Fibroblast of lung (primary cell): ENCODE data around the gene IGFALS. TPM values are rescaled to one million over a fixed set of nuclear protein-coding genes. Genes with fewer than 3 reads are reported as not detected.

ENCODE experiments used
- DNase-seq, 2 donors: peaks; one replicate each; pipeline versions ENCODE4 v3.0.0 to v3.0.0-alpha.2; 2010; ENCODE audit warnings: low read depth in 2 of 2
- H2AFZ ChIP-seq: 2 replicates; pipeline ENCODE4 v1.5.1; 2012; ENCODE audit warnings: low read length, control low read depth, inconsistent platforms
- H3K27ac ChIP-seq: 2 replicates; pipeline ENCODE4 v1.5.1; 2011; ENCODE audit warnings: low read length, control low read depth; ENCODE audit not compliant: insufficient read depth
- H3K27me3 ChIP-seq: 2 replicates; pipeline ENCODE4 v1.5.1; 2011; ENCODE audit warnings: mild to moderate bottlenecking, low read length; ENCODE audit not compliant: control insufficient read depth, insufficient read depth
- H3K36me3 ChIP-seq: 2 replicates; pipeline ENCODE4 v1.5.1; 2011; ENCODE audit warnings: low read length; ENCODE audit not compliant: control insufficient read depth, insufficient read depth
- H3K4me1 ChIP-seq: 2 replicates; pipeline ENCODE4 v1.5.1; 2011; ENCODE audit warnings: low read length; ENCODE audit not compliant: control insufficient read depth, insufficient read depth; ENCODE audit errors: extremely low read depth
- H3K4me2 ChIP-seq: 2 replicates; pipeline ENCODE4 v1.5.1; 2011; ENCODE audit warnings: low read length, control low read depth; ENCODE audit not compliant: insufficient read depth; ENCODE audit errors: extremely low read depth
- H3K4me3 ChIP-seq, 4 experiments: fragments of 200-600 bp in 1 of 4; sonication (generic) in 1 of 4; replicated peaks in 1 of 4; 2 replicates each; pipeline ENCODE4 v1.5.1; 2011 to 2016; ENCODE audit warnings: low read length in 4 of 4, low read depth in 3 of 4, mild to moderate bottlenecking in 3 of 4, control low read depth in 2 of 4, inconsistent platforms in 1 of 4, mixed read lengths in 1 of 4; ENCODE audit not compliant: insufficient read depth in 1 of 4; ENCODE audit errors: control extremely low read depth in 1 of 4
- H3K79me2 ChIP-seq: 2 replicates; pipeline ENCODE4 v1.5.1; 2012; ENCODE audit warnings: mild to moderate bottlenecking, low read length, inconsistent platforms; ENCODE audit not compliant: control insufficient read depth, insufficient read depth
- H3K9ac ChIP-seq: 2 replicates; pipeline ENCODE4 v1.5.1; 2011; ENCODE audit warnings: mild to moderate bottlenecking, low read length, control low read depth; ENCODE audit not compliant: insufficient read depth
- H3K9me3 ChIP-seq: 2 replicates; pipeline ENCODE4 v1.5.1; 2012; ENCODE audit warnings: low read depth, low read length; ENCODE audit not compliant: control insufficient read depth, insufficient read depth
- H4K20me1 ChIP-seq: 2 replicates; pipeline ENCODE4 v1.5.1; 2011; ENCODE audit warnings: low read length; ENCODE audit not compliant: control insufficient read depth, insufficient read depth; ENCODE audit errors: extremely low read depth
- CTCF ChIP-seq, 2 donors: IDR thresholded peaks in 1 of 2; conservative IDR thresholded peaks in 1 of 2; 1 replicate in 1 of 2; 2 replicates in 1 of 2; pipeline ENCODE4 v1.5.1; 2011 to 2012; ENCODE audit warnings: low read length in 2 of 2, control low read depth in 1 of 2, inconsistent platforms in 1 of 2, low read depth in 1 of 2, mild to moderate bottlenecking in 1 of 2
- EZH2 ChIP-seq: IDR thresholded peaks from 2 replicates; pipeline ENCODE4 v1.5.1; 2012; ENCODE audit warnings: low read length, control low read depth, mild to moderate bottlenecking; ENCODE audit errors: missing control alignments
- polyA plus RNA-seq, 2 donors: library from polyadenylated mRNA; depleted of rRNA in 1 of 2; stranded (reverse) in 1 of 2; unstranded in 1 of 2; fragments of >200 nt; gene quantifications; 2 replicates each; pipeline ENCODE4 v1.2.1, GENCODE V29; 2011 to 2012; ENCODE audit warnings: missing spikeins in 1 of 2
- total RNA-seq: library from RNA; depleted of rRNA; stranded (reverse); fragments of >200 nt; gene quantifications from 2 replicates; pipeline ENCODE4 v1.2.1, GENCODE V29; 2014

Gene IGFALS
- total and polyA plus RNA-seq, 2 donors (not counting 1 experiment from before 2014, with no cell fraction given) = not detected

GRCh38 chr16:1762196-1762878, 31.2 kb downstream of the IGFALS start:
- Histone ChIP-seq H2AFZ (no peak overlapping the region), H3K27ac (no peak overlapping the region), H3K36me3 (peaks cover 41% of the 10 kb centered on the region), H3K9me3 (no peaks in the 10 kb centered on the region), H3K4me1 (no peaks in the 10 kb centered on the region), H3K4me2 (no peak overlapping the region), H3K4me3 (no peak overlapping the region), H3K27me3 (no peaks in the 10 kb centered on the region), H4K20me1 (no peaks in the 10 kb centered on the region), H3K79me2 (no peaks in the 10 kb centered on the region), H3K9ac (no peak overlapping the region)
- DNase-seq = no peak
- TF ChIP-seq EZH2 (no peak), CTCF (conservative IDR thresholded peaks at IDR 0.05 in 1 of 2, IDR thresholded peaks at IDR 0.05 in 1 of 2; ENCODE audit: low read depth in 1 of 2, low read length in 2 of 2) (no peak)

GRCh38 chr16:1761751-1762150, 31.8 kb downstream of the IGFALS start:
- Histone ChIP-seq H4K20me1 (no peaks in the 10 kb centered on the region), H2AFZ (no peak overlapping the region), H3K9ac (no peak overlapping the region), H3K4me3 (no peak overlapping the region), H3K4me1 (no peaks in the 10 kb centered on the region), H3K27me3 (no peaks in the 10 kb centered on the region), H3K4me2 (no peak overlapping the region), H3K36me3 (peaks cover 41% of the 10 kb centered on the region), H3K9me3 (no peaks in the 10 kb centered on the region), H3K79me2 (no peaks in the 10 kb centered on the region), H3K27ac (no peak overlapping the region)
- TF ChIP-seq EZH2 = no peak
- TF ChIP-seq CTCF (conservative IDR thresholded peaks at IDR 0.05 in 1 of 2, IDR thresholded peaks at IDR 0.05 in 1 of 2; ENCODE audit: low read depth in 1 of 2, low read length in 2 of 2) = no peak
- DNase-seq = no peak

- Histone ChIP-seq H3K36me3 (peaks cover 36% of the 10 kb centered on the region), H3K27ac (no peak overlapping the region), H3K4me3 (no peak overlapping the region), H3K79me2 (no peaks in the 10 kb centered on the region), H4K20me1 (no peaks in the 10 kb centered on the region), H3K4me1 (no peaks in the 10 kb centered on the region), H2AFZ (no peak overlapping the region), H3K4me2 (no peak overlapping the region), H3K27me3 (no peaks in the 10 kb centered on the region), H3K9ac (no peak overlapping the region), H3K9me3 (no peaks in the 10 kb centered on the region)
- TF ChIP-seq CTCF (conservative IDR thresholded peaks at IDR 0.05 in 1 of 2, IDR thresholded peaks at IDR 0.05 in 1 of 2; ENCODE audit: low read depth in 1 of 2, low read length in 2 of 2) = no peak
- TF ChIP-seq EZH2 = no peak
- no peak for DNase-seq
These were observed 32.6 kb downstream of the IGFALS start for GRCh38 chr16:1760911-1761310.
